Endothelial cell of umbilical vein (primary cell): Measurements from ENCODE around the gene ASB17.
"Not testable (repeated sequence)": the region's sequence is repeated elsewhere in the genome, so short reads cannot be mapped to it uniquely, and the experiment has no call there.

ENCODE experiments used
- EZH2 ChIP-seq: IDR thresholded peaks from 2 replicates; pipeline ENCODE4 v1.6.1; 2012; ENCODE audit warnings: borderline replicate concordance, low read depth, mild to moderate bottlenecking, moderate library complexity, low read length, inconsistent platforms; ENCODE audit not compliant: severe bottlenecking
- FOS ChIP-seq: IDR thresholded peaks from 2 replicates; pipeline ENCODE4 v1.6.1; 2011; ENCODE audit warnings: mild to moderate bottlenecking, low read length, moderate library complexity, borderline replicate concordance; ENCODE audit not compliant: insufficient read depth
- GATA2 ChIP-seq: IDR thresholded peaks from 2 replicates; pipeline ENCODE4 v1.7.0; 2011; ENCODE audit warnings: low read depth, mild to moderate bottlenecking, moderate library complexity, mixed read lengths, low read length; ENCODE audit not compliant: insufficient read length, insufficient read depth
- MYC ChIP-seq: IDR thresholded peaks from one replicate; pipeline ENCODE4 v1.6.1; 2011; ENCODE audit warnings: mild to moderate bottlenecking, low read depth, low read length
- POLR2A ChIP-seq: IDR thresholded peaks from 2 replicates; pipeline ENCODE4 v1.6.1; 2012; ENCODE audit warnings: low read depth, mild to moderate bottlenecking, control low read depth, low read length
- POLR2AphosphoS5 ChIP-seq: IDR thresholded peaks from 2 replicates; pipeline ENCODE4 v1.6.1; 2012; ENCODE audit warnings: low read depth, mild to moderate bottlenecking, control low read depth, low read length, moderate library complexity; ENCODE audit not compliant: insufficient read depth
- TF ChIP-seq, protein P1 (sequence below), 2 donors: IDR thresholded peaks; 1 replicate in 1 of 2; 2 replicates in 1 of 2; pipeline ENCODE4 v1.5.1; 2011; ENCODE audit warnings: low read length in 2 of 2, mild to moderate bottlenecking in 2 of 2, moderate library complexity in 2 of 2, control low read depth in 1 of 2, inconsistent platforms in 1 of 2, low read depth in 1 of 2; ENCODE audit not compliant: insufficient read depth in 1 of 2; ENCODE audit errors: extremely low read depth in 1 of 2
- TF ChIP-seq, protein P2 (sequence below): IDR thresholded peaks from 2 replicates; pipeline ENCODE4 v1.6.1; 2011; ENCODE audit not compliant: insufficient read depth, insufficient read length

DNA sequence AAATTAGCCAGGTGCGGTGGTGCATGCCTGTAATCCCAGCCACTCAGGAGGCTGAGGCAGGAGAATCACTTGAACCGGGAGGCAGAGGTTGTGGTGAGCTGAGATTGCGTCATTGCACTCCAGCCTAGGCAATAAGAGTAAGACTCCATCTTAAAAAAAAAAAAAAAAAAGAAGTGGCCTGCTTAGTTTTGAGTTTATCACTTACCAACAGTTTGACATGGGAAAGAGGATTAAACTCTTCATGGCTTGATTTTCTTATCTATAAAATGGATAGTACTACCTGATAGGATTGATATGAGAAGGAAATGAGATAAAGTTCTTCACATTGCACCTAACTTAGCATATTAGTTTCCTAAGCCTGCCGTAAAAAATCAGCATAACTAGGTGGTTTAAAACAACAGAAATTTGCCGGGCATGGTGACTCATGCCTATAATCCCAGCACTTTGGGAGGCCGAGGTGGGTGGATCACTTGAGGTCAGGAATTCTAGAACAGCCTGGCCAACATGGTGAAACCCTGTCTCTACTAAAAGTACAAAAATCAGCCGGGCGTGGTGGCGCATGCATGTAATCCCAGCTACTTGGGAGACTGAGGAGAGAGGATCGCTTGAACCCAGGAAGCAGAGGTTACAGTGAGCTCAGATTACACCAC is 32.0 kb upstream of the ASB17 start:
- TF ChIP-seq, protein P1, sequence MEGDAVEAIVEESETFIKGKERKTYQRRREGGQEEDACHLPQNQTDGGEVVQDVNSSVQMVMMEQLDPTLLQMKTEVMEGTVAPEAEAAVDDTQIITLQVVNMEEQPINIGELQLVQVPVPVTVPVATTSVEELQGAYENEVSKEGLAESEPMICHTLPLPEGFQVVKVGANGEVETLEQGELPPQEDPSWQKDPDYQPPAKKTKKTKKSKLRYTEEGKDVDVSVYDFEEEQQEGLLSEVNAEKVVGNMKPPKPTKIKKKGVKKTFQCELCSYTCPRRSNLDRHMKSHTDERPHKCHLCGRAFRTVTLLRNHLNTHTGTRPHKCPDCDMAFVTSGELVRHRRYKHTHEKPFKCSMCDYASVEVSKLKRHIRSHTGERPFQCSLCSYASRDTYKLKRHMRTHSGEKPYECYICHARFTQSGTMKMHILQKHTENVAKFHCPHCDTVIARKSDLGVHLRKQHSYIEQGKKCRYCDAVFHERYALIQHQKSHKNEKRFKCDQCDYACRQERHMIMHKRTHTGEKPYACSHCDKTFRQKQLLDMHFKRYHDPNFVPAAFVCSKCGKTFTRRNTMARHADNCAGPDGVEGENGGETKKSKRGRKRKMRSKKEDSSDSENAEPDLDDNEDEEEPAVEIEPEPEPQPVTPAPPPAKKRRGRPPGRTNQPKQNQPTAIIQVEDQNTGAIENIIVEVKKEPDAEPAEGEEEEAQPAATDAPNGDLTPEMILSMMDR (IDR thresholded peaks at IDR 0.05; ENCODE audit: extremely low read depth in 1 of 2, insufficient read depth in 1 of 2, low read depth in 1 of 2, low read length in 2 of 2) = not testable (repeated sequence)
- not testable (repeated sequence) for TF ChIP-seq POLR2A, POLR2AphosphoS5, EZH2, GATA2, MYC
- TF ChIP-seq, protein P2, sequence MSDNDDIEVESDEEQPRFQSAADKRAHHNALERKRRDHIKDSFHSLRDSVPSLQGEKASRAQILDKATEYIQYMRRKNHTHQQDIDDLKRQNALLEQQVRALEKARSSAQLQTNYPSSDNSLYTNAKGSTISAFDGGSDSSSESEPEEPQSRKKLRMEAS = not testable (repeated sequence)
- TF ChIP-seq FOS = peak; percentile 60
